PC-9 (cell line): ENCODE results near the gene PACRG. TPM values are rescaled to one million over a fixed set of nuclear protein-coding genes. Genes with fewer than 3 reads are reported as not detected.

ENCODE experiments used
- BruUV-seq: library from RNA; stranded (reverse); fragments of 400-500 nt; replicated peaks from 2 replicates; lab custom pipeline; 2021; lab: Mats Ljungman, UMichigan
- CTCF ChIA-PET: fragments of 300-600 bp; sonication (Branson Sonifier 250); formaldehyde crosslinking; loops from one replicate; lab custom pipeline; 2022; ENCODE audit warnings: antibody characterized with exemption; lab: Charles Lee
- POLR2A ChIA-PET: fragments of 300-600 bp; sonication (Branson Sonifier 250); formaldehyde crosslinking; loops from one replicate; lab custom pipeline; 2022; ENCODE audit warnings: antibody characterized with exemption; ENCODE audit not compliant: unreplicated experiment; lab: Charles Lee
- DNase-seq, 2 experiments: peaks; one replicate each; pipeline versions ENCODE4 v3.0.0 to v3.0.0-alpha.2; 2015 to 2022; ENCODE audit warnings: mixed read lengths in 1 of 2
- H2AFZ ChIP-seq: fragments of 200-600 bp; sonication (generic); 2 replicates; pipeline ENCODE4 v1.8.1; 2017; ENCODE audit warnings: antibody characterized with exemption
- H3F3A ChIP-seq: fragments of 200-600 bp; sonication (generic); 2 replicates; pipeline ENCODE4 v1.8.1; 2017; ENCODE audit warnings: antibody characterized with exemption, mild to moderate bottlenecking, low read depth; ENCODE audit not compliant: insufficient read depth
- H3K27ac ChIP-seq: fragments of 200-600 bp; sonication (generic); 2 replicates; pipeline ENCODE4 v1.6.1; 2016; ENCODE audit warnings: mixed run types
- H3K27me3 ChIP-seq: fragments of 200-600 bp; sonication (generic); 2 replicates; pipeline ENCODE4 v1.6.1; 2016; ENCODE audit warnings: low read depth, mixed run types; ENCODE audit not compliant: insufficient read depth
- H3K36me3 ChIP-seq: fragments of 200-600 bp; sonication (generic); 2 replicates; pipeline ENCODE4 v1.6.1; 2016; ENCODE audit warnings: low read depth, mixed run types
- H3K4me1 ChIP-seq: fragments of 200-600 bp; sonication (generic); replicated peaks from 2 replicates; pipeline ENCODE4 v1.6.1; 2016; ENCODE audit warnings: mixed run types; ENCODE audit not compliant: insufficient read depth
- H3K4me2 ChIP-seq: fragments of 200-600 bp; sonication (generic); 2 replicates; pipeline ENCODE4 v1.6.1; 2017; ENCODE audit warnings: mixed run types
- H3K4me3 ChIP-seq: fragments of 200-600 bp; sonication (generic); 2 replicates; pipeline ENCODE4 v1.6.1; 2016; ENCODE audit warnings: mixed run types
- H3K79me2 ChIP-seq: fragments of 200-600 bp; sonication (generic); 2 replicates; pipeline ENCODE4 v1.6.1; 2017; ENCODE audit warnings: low read depth, mixed run types
- H3K9me2 ChIP-seq: fragments of 200-600 bp; sonication (generic); 2 replicates; pipeline ENCODE4 v1.8.1; 2017; ENCODE audit warnings: mild to moderate bottlenecking; ENCODE audit not compliant: insufficient read depth
- H3K9me3 ChIP-seq: fragments of 200-600 bp; sonication (generic); 2 replicates; pipeline ENCODE4 v1.8.1; 2016; ENCODE audit warnings: low read depth; ENCODE audit not compliant: insufficient read depth
- H4K20me1 ChIP-seq: fragments of 200-600 bp; sonication (generic); 2 replicates; pipeline ENCODE4 v1.8.1; 2017; ENCODE audit not compliant: insufficient read depth
- EZH2 ChIP-seq: fragments of 200-600 bp; sonication (generic); IDR thresholded peaks from 2 replicates; pipeline ENCODE4 v1.8.0; 2017; ENCODE audit warnings: antibody characterized with exemption, low read depth
- intact Hi-C: fragments of 100-400 bp; cut with micrococcal nuclease; formaldehyde crosslinking; loops from one replicate; pipeline ENCODE4 v1.10.0; 2022; ENCODE audit not compliant: unreplicated experiment
- total RNA-seq: library from RNA; stranded (reverse); gene quantifications from 2 replicates; pipeline ENCODE4 v1.2.3, GENCODE V29; 2021
- TF ChIP-seq, protein P1 (sequence below): fragments of 200-600 bp; sonication (generic); conservative IDR thresholded peaks from 2 replicates; pipeline ENCODE4 v1.6.1; 2017; ENCODE audit warnings: mixed run types, antibody characterized with exemption, mild to moderate bottlenecking, moderate library complexity

PACRG gene
- total RNA-seq, 1 experiment from 2014 or later: not detected

DNA sequence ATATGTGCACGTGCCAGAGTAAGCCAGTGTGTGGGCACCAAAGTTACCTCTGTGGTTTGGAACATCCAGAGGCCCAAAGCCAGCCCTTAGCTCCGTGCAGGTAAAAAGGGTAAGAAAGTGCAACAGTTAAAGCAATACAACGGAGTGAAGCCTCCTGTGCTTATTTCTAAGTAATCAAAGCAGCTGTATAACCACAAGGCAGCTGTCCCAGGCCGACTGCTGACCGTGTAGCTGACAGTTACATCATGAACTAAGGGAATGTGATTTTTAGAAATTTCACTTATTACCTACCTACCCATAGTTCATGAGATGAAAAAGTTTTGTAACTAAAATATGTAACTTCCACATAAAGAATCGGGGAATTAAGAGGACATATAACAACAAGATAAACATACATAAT is 565.5 kb downstream of the PACRG start:
- no TSS peak for BruUV-seq
- Histone ChIP-seq H3K9me3 (no peaks in the 10 kb centered on the region), H3K79me2 (no peaks in the 10 kb centered on the region), H3K4me1 (peaks cover 8% of the 10 kb centered on the region; the same call in 1 of the 2 replicates), H3K4me3 (no peak overlapping the region), H3K27ac (no peak overlapping the region), H4K20me1 (no peaks in the 10 kb centered on the region), H3K4me2 (no peak overlapping the region), H3F3A (no peaks in the 10 kb centered on the region), H3K9me2 (no peaks in the 10 kb centered on the region), H3K27me3 (no peaks in the 10 kb centered on the region), H2AFZ (no peak overlapping the region), H3K36me3 (no peaks in the 10 kb centered on the region)
- intact Hi-C loops: no loop called here
- TF ChIP-seq, protein P1, sequence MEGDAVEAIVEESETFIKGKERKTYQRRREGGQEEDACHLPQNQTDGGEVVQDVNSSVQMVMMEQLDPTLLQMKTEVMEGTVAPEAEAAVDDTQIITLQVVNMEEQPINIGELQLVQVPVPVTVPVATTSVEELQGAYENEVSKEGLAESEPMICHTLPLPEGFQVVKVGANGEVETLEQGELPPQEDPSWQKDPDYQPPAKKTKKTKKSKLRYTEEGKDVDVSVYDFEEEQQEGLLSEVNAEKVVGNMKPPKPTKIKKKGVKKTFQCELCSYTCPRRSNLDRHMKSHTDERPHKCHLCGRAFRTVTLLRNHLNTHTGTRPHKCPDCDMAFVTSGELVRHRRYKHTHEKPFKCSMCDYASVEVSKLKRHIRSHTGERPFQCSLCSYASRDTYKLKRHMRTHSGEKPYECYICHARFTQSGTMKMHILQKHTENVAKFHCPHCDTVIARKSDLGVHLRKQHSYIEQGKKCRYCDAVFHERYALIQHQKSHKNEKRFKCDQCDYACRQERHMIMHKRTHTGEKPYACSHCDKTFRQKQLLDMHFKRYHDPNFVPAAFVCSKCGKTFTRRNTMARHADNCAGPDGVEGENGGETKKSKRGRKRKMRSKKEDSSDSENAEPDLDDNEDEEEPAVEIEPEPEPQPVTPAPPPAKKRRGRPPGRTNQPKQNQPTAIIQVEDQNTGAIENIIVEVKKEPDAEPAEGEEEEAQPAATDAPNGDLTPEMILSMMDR: no peak
- no peak for TF ChIP-seq EZH2
- DNase-seq: no peak
- POLR2A ChIA-PET: no interaction called here
- CTCF ChIA-PET: no interaction called here

DNA sequence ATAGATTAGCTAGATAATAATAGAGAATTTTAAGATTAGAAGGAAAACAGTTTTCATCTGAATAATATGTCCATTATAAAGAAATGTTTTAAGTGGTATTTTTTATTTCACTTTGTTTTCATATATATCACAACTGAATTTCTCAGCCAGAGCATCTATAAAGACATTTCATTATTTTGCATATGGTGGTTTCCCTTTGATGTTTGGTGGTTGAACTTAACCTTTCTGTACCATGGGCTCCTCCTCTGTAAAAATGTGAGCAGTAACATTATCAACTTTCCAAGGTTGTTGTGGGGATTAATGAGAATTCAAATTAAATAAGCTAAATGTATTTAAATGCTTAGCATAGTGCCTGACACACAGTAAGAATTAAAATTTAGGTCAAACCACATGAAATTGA is 567.0 kb downstream of the PACRG start:
- no peaks in the 10 kb centered on the region for H3F3A ChIP-seq
- ChIA-PET CTCF (no interaction called here), POLR2A (no interaction called here)
- H2AFZ ChIP-seq: no peak overlapping the region
- H4K20me1 ChIP-seq: no peaks in the 10 kb centered on the region
- BruUV-seq: no TSS peak
- no peaks in the 10 kb centered on the region for H3K27me3 ChIP-seq
- H3K9me2 ChIP-seq: no peaks in the 10 kb centered on the region
- no peaks in the 10 kb centered on the region for H3K79me2 ChIP-seq
- H3K4me1 ChIP-seq: peaks cover 8% of the 10 kb centered on the region; the same call in 1 of the 2 replicates
- no peaks in the 10 kb centered on the region for H3K9me3 ChIP-seq
- no peak overlapping the region for H3K4me3 ChIP-seq
- H3K27ac ChIP-seq: no peak overlapping the region
- TF ChIP-seq, protein P1: no peak
- no peak for TF ChIP-seq EZH2
- H3K4me2 ChIP-seq: no peak overlapping the region
- no peaks in the 10 kb centered on the region for H3K36me3 ChIP-seq
- intact Hi-C loops: no loop called here
- no peak for DNase-seq

DNA sequence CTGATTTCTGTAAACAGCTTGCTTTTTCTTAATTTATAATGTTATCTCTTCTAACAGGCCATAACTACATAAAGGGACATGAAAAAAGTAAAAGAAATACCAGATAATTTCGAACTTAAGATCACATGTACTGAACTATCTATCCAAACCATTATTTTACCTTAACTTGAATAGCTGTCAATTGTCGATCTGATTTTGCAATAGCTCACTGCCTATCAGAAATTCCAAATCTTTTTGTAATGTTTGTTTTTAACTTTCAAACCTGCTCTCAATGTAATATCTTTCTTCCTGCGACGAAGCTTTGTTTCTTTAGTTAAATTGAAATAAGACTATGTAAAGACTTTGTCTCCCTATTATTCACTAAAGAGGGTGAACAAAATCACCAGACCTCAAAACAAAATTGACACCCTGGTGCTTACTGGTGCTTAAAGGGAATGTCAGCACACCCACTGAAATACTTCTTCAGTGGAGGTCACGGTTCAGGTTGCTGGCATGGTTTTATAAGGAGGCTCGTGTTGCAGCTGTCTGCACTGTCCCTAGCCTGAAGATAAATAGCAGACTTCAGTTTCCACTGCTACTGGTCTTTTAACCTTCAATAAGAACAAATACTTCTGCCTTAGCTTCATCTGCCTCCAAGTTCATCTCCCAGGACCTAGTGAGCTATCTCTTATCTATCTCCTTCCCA is 569.2 kb downstream of the PACRG start:
- no peaks in the 10 kb centered on the region for H3K36me3 ChIP-seq
- no peaks in the 10 kb centered on the region for H3K27me3 ChIP-seq
- H4K20me1 ChIP-seq: no peaks in the 10 kb centered on the region
- ChIA-PET POLR2A (no interaction called here), CTCF (no interaction called here)
- H3K9me2 ChIP-seq: no peaks in the 10 kb centered on the region
- H3K79me2 ChIP-seq: no peaks in the 10 kb centered on the region
- TF ChIP-seq, protein P1: no peak
- TF ChIP-seq EZH2: no peak
- no peaks in the 10 kb centered on the region for H3F3A ChIP-seq
- no peaks in the 10 kb centered on the region for H3K9me3 ChIP-seq
- DNase-seq: no peak
- H3K4me1 ChIP-seq: peaks cover 8% of the 10 kb centered on the region; the same call in 1 of the 2 replicates
- BruUV-seq: no TSS peak
- no peak overlapping the region for H3K4me2 ChIP-seq
- no peak overlapping the region for H2AFZ ChIP-seq
- intact Hi-C loops: no loop called here
- H3K27ac ChIP-seq: no peak overlapping the region
- no peak overlapping the region for H3K4me3 ChIP-seq
